Neuronal stem cell (in vitro differentiated cells): ENCODE results near the gene TRMU.

Source experiments
- DNase-seq: peaks from one replicate; pipeline ENCODE4 v3.0.0-alpha.2; 2013; ENCODE audit warnings: low spot score
- H2AFZ ChIP-seq: one replicate; pipeline ENCODE4 v1.6.1; 2013; ENCODE audit warnings: mild to moderate bottlenecking, low read length, inconsistent platforms
- H2AK5ac ChIP-seq: 2 replicates; pipeline ENCODE4 v1.6.1; 2013; ENCODE audit warnings: low read depth, mild to moderate bottlenecking, inconsistent platforms, low read length, moderate library complexity, mixed read lengths
- H2BK120ac ChIP-seq: 2 replicates; pipeline ENCODE4 v1.6.1; 2013; ENCODE audit warnings: low read depth, mild to moderate bottlenecking, inconsistent platforms, low read length, moderate library complexity, mixed read lengths
- H2BK12ac ChIP-seq: one replicate; pipeline ENCODE4 v1.6.1; 2013; ENCODE audit warnings: low read length, inconsistent platforms
- H2BK15ac ChIP-seq: 2 replicates; pipeline ENCODE4 v1.6.1; 2013; ENCODE audit warnings: mild to moderate bottlenecking, low read length, inconsistent platforms, mixed read lengths
- H2BK5ac ChIP-seq: one replicate; pipeline ENCODE4 v1.6.1; 2013; ENCODE audit warnings: inconsistent platforms, mild to moderate bottlenecking, low read length, moderate library complexity
- H3K14ac ChIP-seq: one replicate; pipeline ENCODE4 v1.6.1; 2013; ENCODE audit warnings: low read length, inconsistent platforms
- H3K18ac ChIP-seq: 2 replicates; pipeline ENCODE4 v1.6.1; 2013; ENCODE audit warnings: low read length, inconsistent platforms
- H3K23ac ChIP-seq: 2 replicates; pipeline ENCODE4 v1.6.1; 2013; ENCODE audit warnings: low read depth, mild to moderate bottlenecking, mixed read lengths, low read length, inconsistent platforms; ENCODE audit not compliant: poor library complexity
- H3K27ac ChIP-seq: replicated peaks from 3 replicates; pipeline ENCODE4 v1.5.1; 2013; ENCODE audit warnings: low read length, inconsistent platforms
- H3K27me3 ChIP-seq, 3 experiments: 2 replicates each; pipeline ENCODE4 v1.6.1; 2013; ENCODE audit warnings: low read length in 3 of 3, mild to moderate bottlenecking in 2 of 3, inconsistent platforms in 1 of 3, low read depth in 1 of 3, mixed read lengths in 1 of 3, moderate library complexity in 1 of 3; ENCODE audit not compliant: control insufficient read depth in 3 of 3, insufficient read depth in 3 of 3
- H3K36me3 ChIP-seq, 2 donors: replicated peaks in 1 of 2; 2 replicates each; pipeline ENCODE4 v1.6.1; 2013; ENCODE audit warnings: low read length in 2 of 2; ENCODE audit not compliant: control insufficient read depth in 2 of 2, insufficient read depth in 2 of 2
- H3K4ac ChIP-seq: 2 replicates; pipeline ENCODE4 v1.6.1; 2013; ENCODE audit warnings: inconsistent platforms, mild to moderate bottlenecking, low read length, moderate library complexity
- H3K4me1 ChIP-seq, 2 donors: 1 replicate in 1 of 2; 2 replicates in 1 of 2; pipeline ENCODE4 v1.6.1; 2013; ENCODE audit warnings: low read length in 2 of 2, low read depth in 1 of 2; ENCODE audit not compliant: control insufficient read depth in 2 of 2, insufficient read depth in 1 of 2
- H3K4me2 ChIP-seq: one replicate; pipeline ENCODE4 v1.6.1; 2013; ENCODE audit warnings: mild to moderate bottlenecking, low read length, inconsistent platforms; ENCODE audit not compliant: insufficient read depth, poor library complexity, severe bottlenecking
- H3K4me3 ChIP-seq, 2 donors: 2 replicates each; pipeline ENCODE4 v1.5.1; 2013; ENCODE audit warnings: low read length in 2 of 2, mild to moderate bottlenecking in 2 of 2, inconsistent platforms in 1 of 2, moderate library complexity in 1 of 2
- H3K79me1 ChIP-seq: one replicate; pipeline ENCODE4 v1.6.1; 2013; ENCODE audit warnings: low read depth, mild to moderate bottlenecking, inconsistent platforms, low read length, moderate library complexity
- H3K9ac ChIP-seq: one replicate; pipeline ENCODE4 v1.6.1; 2013; ENCODE audit warnings: mild to moderate bottlenecking, low read depth, low read length, inconsistent platforms; ENCODE audit not compliant: poor library complexity
- H3K9me3 ChIP-seq, 2 donors: replicated peaks in 1 of 2; 2 replicates each; pipeline versions ENCODE3 to v1.6.1; 2013; ENCODE audit warnings: low read length in 2 of 2, mild to moderate bottlenecking in 2 of 2, inconsistent platforms in 1 of 2, low read depth in 1 of 2, mixed read lengths in 1 of 2, moderate library complexity in 1 of 2; ENCODE audit not compliant: control insufficient read depth in 2 of 2, insufficient read depth in 1 of 2
- H4K8ac ChIP-seq: one replicate; pipeline ENCODE4 v1.6.1; 2013; ENCODE audit warnings: low read depth, mild to moderate bottlenecking, inconsistent platforms, low read length, moderate library complexity
- H4K91ac ChIP-seq: one replicate; pipeline ENCODE4 v1.6.1; 2013; ENCODE audit warnings: low read length, low read depth, mild to moderate bottlenecking, inconsistent platforms; ENCODE audit not compliant: poor library complexity
- WGBS, 2 donors: extraction: QIAGEN DNeasy Blood & Tissue Kit; methylation state at CpG; one replicate each; pipeline ENCODE4 v1.1.7; 2013; ENCODE audit warnings: missing lambda C conversion rate in 2 of 2, mixed read lengths in 1 of 2; ENCODE audit not compliant: insufficient read length in 2 of 2, insufficient replicate concordance in 1 of 2; ENCODE audit errors: extremely low coverage in 2 of 2; 5-methylcytosine and 5-hydroxymethylcytosine counted together

The TRMU gene

DNA sequence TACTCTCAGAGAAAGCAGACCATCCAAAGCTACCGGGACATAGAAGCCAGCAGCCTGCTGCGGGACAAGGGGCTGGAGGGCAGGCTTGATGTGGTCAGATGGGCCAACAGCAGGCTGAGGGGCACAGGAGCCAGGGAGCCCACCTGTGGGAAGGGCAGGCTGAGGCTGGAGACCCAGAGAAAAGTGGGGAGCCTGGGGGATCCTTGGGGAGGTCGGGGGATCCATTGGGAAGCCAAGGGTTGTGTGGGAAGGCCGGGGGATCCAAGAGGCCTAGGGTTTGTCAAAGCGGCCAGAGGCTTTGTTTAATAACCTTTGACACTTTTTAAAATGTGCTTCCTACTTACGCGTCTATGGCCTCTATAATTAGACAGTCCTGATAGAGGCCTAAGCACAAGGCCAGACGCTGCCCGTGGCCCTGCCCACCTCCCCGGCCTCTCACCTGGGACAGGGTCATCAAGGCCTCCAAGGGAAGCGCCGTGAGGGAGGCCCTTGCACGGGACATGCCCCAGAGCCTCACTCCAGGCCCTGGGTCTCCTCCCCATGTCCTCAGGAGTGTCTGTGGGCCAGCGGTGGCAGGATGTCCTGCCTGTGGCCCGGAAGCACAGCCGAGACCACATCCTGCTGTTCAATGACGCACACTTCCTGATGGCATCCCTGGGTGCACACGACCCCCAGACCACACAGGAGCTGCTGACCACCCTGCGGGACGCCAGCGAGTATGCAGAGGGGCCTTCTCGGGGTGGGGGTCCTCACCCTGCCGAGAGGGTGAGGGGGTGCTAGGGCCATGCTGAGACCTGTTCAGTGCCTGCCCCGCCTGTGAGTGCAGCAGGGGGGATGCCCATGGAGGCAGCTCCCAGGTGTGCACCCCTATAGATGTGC, 47.4 kb upstream of the TRMU start:
- peak overlapping the region; percentile 0 for H3K9ac ChIP-seq
- H2BK15ac ChIP-seq = no peak overlapping the region
- H3K4me1 ChIP-seq = no peaks in the 10 kb centered on the region
- no peak overlapping the region for H3K18ac ChIP-seq
- no peak overlapping the region for H2BK5ac ChIP-seq
- H2AFZ ChIP-seq = no peak overlapping the region
- peaks cover 0 to 2% of the 10 kb centered on the region in 2 donors for H3K9me3 ChIP-seq
- peak overlapping the region; percentile 61 for H2BK120ac ChIP-seq
- WGBS, 2 donors = no CpG with 5 or more reads among the region's 24 CpGs
- DNase-seq = no peak
- peaks cover 7 to 80% of the 10 kb centered on the region in 2 donors for H3K36me3 ChIP-seq
- H3K23ac ChIP-seq = no peak overlapping the region
- no peaks in the 10 kb centered on the region for H3K27me3 ChIP-seq
- H3K4ac ChIP-seq = no peak overlapping the region
- no peak overlapping the region for H2BK12ac ChIP-seq
- no peak overlapping the region for H4K91ac ChIP-seq
- no peak overlapping the region for H3K4me3 ChIP-seq
- H3K79me1 ChIP-seq = peaks cover 1% of the 10 kb centered on the region
- H3K14ac ChIP-seq = peak overlapping the region; percentile 89
- peak overlapping the region; percentile 37 for H2AK5ac ChIP-seq
- no peak overlapping the region for H3K4me2 ChIP-seq
- no peak overlapping the region for H3K27ac ChIP-seq
- no peak overlapping the region for H4K8ac ChIP-seq

DNA sequence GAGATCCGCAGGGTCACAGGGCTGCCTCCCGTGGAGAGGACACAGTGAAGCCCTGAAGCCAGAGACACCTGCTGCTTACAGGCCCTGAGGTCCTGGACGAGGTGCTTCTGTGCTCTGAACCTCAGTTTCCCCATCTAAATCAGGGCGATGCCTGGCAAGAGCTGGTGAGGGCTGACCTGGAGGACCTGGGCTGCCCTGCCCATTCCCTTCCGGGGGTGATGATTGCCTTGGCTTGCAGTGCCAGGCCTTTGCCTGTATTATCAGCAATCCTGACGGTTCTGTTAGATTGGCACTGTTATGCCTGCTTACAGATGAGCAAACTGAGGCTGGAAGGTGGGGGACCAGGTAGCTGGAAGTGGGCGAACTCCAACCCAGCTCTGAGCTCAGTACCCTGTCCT, 46.7 kb upstream of the TRMU start:
- Histone ChIP-seq H3K4me1 (peaks cover 0 to 3% of the 10 kb centered on the region in 2 donors), H3K27me3 (no peaks in the 10 kb centered on the region)

DNA sequence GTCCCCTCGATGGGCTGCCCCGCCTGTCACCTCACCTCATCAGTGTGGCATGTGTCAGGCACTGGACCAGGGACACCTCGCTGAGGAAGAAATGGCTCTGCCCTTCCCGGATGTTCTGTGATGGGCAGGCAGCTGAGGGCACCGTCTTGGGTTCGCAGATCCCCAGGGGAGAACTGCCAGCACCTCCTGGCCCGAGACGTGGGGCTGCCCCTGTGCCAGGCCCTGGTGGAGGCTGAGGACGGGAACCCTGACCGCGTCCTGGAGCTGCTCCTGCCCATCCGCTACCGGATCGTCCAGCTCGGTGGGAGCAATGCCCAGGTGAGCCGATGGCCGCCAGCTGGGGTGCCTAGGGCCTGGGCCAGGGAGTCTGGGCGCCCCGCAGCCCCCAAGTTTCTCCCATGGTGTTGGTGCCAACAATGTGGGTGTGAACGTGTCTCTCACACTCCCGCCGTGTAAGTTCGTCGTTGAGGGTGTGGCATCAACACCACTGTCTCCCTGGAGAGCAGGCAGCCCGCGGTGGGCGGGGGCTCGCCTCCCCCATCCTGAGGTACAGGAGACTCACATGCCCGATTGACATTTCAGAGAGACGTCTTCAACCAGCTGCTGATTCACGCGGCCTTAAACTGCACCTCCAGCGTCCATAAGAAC, 46.1 kb upstream of the TRMU start:
- Histone ChIP-seq H2AK5ac (no peak overlapping the region), H2BK120ac (no peak overlapping the region), H4K91ac (no peak overlapping the region), H3K4ac (no peak overlapping the region), H3K9me3 (peaks cover 0 to 2% of the 10 kb centered on the region in 2 donors), H2BK12ac (no peak overlapping the region), H4K8ac (no peak overlapping the region), H3K27me3 (no peaks in the 10 kb centered on the region), H3K14ac (no peak overlapping the region), H3K36me3 (peaks cover 4 to 70% of the 10 kb centered on the region in 2 donors), H2AFZ (no peak overlapping the region), H3K23ac (no peak overlapping the region), H3K18ac (no peak overlapping the region), H2BK15ac (no peak overlapping the region), H2BK5ac (no peak overlapping the region), H3K4me2 (no peak overlapping the region), H3K4me3 (no peak overlapping the region), H3K79me1 (peaks cover 1% of the 10 kb centered on the region), H3K27ac (no peak overlapping the region), H3K9ac (no peak overlapping the region), H3K4me1 (peaks cover 0 to 4% of the 10 kb centered on the region in 2 donors)
- WGBS, 2 donors = no CpG with 5 or more reads among the region's 33 CpGs
- DNase-seq = no peak

More for the DNA sequence above, 46.7 kb upstream of the TRMU start:
- Histone ChIP-seq H3K4me3 (no peak overlapping the region), H2AK5ac (no peak overlapping the region), H3K4ac (no peak overlapping the region), H4K8ac (no peak overlapping the region), H3K36me3 (peaks cover 7 to 76% of the 10 kb centered on the region in 2 donors), H4K91ac (no peak overlapping the region), H2BK5ac (no peak overlapping the region), H3K9me3 (peaks cover 0 to 2% of the 10 kb centered on the region in 2 donors), H3K79me1 (peaks cover 1% of the 10 kb centered on the region), H3K4me2 (no peak overlapping the region), H3K27ac (no peak overlapping the region), H3K14ac (no peak overlapping the region), H2AFZ (no peak overlapping the region), H3K18ac (no peak overlapping the region), H2BK15ac (no peak overlapping the region), H3K23ac (no peak overlapping the region), H2BK12ac (no peak overlapping the region), H3K9ac (no peak overlapping the region), H2BK120ac (peak overlapping the region; percentile 61)
- DNase-seq = no peak
- WGBS, 2 donors = no CpG with 5 or more reads among the region's 7 CpGs
